Cardiac fibroblast (primary cell): Measurements from ENCODE around the gene MAN2C1.
"Not testable (repeated sequence)": the region's sequence is repeated elsewhere in the genome, so short reads cannot be mapped to it uniquely, and the experiment has no call there.

Experiments used
- DNase-seq, 2 donors: peaks; one replicate each; pipeline versions ENCODE4 v3.0.0 to v3.0.0-alpha.2; 2010; ENCODE audit warnings: low read depth in 2 of 2
- H3K4me3 ChIP-seq, 2 donors: replicated peaks in 1 of 2; 1 replicate in 1 of 2; 2 replicates in 1 of 2; pipeline ENCODE4 v1.5.1; 2011; ENCODE audit warnings: low read depth in 2 of 2, low read length in 2 of 2, mild to moderate bottlenecking in 2 of 2, moderate library complexity in 1 of 2
- TF ChIP-seq, protein P1 (sequence below): IDR thresholded peaks from one replicate; pipeline ENCODE4 v1.5.1; 2011; ENCODE audit warnings: low read depth, mild to moderate bottlenecking, low read length, inconsistent platforms

The MAN2C1 gene

GRCh38 chr15:75350601-75351361, 17.6 kb downstream of the MAN2C1 start:
- H3K4me3 ChIP-seq, result no peak overlapping the region
- TF ChIP-seq, protein P1, sequence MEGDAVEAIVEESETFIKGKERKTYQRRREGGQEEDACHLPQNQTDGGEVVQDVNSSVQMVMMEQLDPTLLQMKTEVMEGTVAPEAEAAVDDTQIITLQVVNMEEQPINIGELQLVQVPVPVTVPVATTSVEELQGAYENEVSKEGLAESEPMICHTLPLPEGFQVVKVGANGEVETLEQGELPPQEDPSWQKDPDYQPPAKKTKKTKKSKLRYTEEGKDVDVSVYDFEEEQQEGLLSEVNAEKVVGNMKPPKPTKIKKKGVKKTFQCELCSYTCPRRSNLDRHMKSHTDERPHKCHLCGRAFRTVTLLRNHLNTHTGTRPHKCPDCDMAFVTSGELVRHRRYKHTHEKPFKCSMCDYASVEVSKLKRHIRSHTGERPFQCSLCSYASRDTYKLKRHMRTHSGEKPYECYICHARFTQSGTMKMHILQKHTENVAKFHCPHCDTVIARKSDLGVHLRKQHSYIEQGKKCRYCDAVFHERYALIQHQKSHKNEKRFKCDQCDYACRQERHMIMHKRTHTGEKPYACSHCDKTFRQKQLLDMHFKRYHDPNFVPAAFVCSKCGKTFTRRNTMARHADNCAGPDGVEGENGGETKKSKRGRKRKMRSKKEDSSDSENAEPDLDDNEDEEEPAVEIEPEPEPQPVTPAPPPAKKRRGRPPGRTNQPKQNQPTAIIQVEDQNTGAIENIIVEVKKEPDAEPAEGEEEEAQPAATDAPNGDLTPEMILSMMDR, result no peak
- DNase-seq, result no peak

- no peak for DNase-seq
- TF ChIP-seq, protein P1, result no peak
- H3K4me3 ChIP-seq, result no peak overlapping the region
Observed at GRCh38 chr15:75349851-75350588, 18.4 kb downstream of the MAN2C1 start.

DNA sequence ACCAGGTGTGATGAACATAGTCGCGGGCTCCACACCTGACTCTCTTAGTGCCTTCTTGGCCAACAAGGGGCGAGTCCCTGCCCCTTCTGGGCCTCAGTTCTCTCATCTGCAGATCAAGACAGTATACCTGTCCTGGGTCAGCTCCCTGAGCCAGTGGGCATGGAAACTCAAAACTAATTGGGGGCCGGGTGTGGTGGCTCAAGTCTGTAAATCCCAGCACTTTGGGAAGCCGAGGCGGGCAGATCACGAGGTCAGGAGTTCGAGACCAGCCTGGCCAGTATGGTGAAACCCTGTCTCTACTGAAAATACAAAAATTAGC, 19.1 kb downstream of the MAN2C1 start:
- DNase-seq, H3K4me3 ChIP-seq: not testable (repeated sequence)

DNA sequence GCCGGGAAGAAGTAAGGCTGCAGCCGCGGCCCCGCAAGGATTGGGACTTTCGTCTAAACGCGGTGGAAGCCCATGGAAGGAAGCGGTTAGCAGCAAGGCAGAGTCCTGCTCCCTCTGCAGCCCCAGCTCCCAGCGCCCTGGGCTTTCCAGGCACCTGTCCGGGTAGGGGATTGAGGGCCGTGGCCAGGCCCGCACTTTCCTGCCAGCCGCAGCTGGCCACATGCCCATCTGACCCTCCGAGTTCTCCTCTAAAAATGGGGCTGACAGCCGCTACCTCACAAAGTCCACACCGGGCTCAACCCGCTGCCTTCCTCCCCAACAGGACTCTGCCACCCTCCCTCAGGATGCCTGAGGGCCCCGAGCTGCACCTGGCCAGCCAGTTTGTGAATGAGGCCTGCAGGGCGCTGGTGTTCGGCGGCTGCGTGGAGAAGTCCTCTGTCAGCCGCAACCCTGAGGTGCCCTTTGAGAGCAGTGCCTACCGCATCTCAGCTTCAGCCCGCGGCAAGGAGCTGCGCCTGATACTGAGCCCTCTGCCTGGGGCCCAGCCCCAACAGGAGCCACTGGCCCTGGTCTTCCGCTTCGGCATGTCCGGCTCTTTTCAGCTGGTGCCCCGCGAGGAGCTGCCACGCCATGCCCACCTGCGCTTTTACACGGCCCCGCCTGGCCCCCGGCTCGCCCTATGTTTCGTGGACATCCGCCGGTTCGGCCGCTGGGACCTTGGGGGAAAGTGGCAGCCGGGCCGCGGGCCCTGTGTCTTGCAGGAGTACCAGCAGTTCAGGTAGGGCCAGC, 19.7 kb downstream of the MAN2C1 start:
- peak overlapping the region; percentile 64 to 91 for H3K4me3 ChIP-seq
- DNase-seq, result no peak
- TF ChIP-seq, protein P1, result no peak

GRCh38 chr15:75348034-75348561, 20.3 kb downstream of the MAN2C1 start:
- peak overlapping the region; percentile 64 to 91 for H3K4me3 ChIP-seq
- DNase-seq, result no peak
- TF ChIP-seq, protein P1, result no peak

DNA sequence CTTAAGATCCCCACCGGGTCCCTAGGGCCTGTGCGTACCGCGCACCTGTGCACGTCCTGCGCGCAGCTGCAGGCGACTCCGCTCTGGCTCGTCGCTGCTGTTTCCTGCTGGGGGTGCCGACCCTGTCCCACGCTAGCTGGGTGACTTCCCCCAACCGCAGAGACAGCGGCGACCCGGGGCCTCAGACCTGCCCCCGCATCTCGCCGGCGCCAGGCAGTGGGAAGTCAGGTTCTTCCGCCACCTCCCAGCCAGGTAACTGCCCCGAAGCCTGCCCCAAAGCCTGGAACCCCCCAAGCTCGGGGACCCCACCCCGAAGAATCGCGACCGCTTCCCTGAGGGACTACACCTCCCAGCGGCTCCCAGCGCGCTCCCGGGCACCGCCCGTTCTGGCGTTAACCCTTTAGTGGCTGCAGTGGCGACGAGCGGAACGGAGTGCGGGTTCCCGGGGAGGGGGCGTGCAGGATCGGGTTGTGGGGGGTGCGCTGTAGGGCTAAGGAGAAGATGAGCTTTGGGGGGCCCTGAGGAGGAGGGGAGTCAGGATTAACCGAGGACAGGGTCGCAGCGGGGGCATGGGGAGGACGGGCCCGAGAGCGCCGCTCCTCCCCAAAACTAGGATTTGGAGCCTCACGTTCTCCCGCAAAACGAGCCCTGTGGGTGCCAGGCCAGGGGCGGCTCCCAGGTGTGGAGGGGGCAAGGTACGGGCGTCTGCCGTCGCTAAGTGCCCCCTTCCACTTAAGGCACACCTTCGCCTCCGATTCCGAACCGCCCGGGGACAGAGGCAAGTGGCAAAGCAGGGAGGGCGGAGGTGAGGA, 21.0 kb downstream of the MAN2C1 start:
- TF ChIP-seq, protein P1, result no peak
- DNase-seq, result peak in 1 of 2 donors; percentile 40
- peak overlapping the region; percentile 64 to 91 for H3K4me3 ChIP-seq
